Astrocyte of the cerebellum (primary cell): ENCODE results near the gene PCDHGA6.
A peak's percentile ranks its signal among the peaks of the same experiment; 100 is the strongest.
"Not testable (repeated sequence)": the region's sequence is repeated elsewhere in the genome, so short reads cannot be mapped to it uniquely, and the experiment has no call there.

Source experiments
- DNase-seq: peaks from one replicate; pipeline ENCODE4 v3.0.0-alpha.2; 2011; ENCODE audit warnings: low read depth
- H3K4me3 ChIP-seq: 2 replicates; pipeline ENCODE4 v1.5.1; 2011; ENCODE audit warnings: mild to moderate bottlenecking, low read depth, low read length, moderate library complexity
- CTCF ChIP-seq: IDR thresholded peaks from 2 replicates; pipeline ENCODE4 v1.5.1; 2012; ENCODE audit warnings: low read length, low read depth, moderate library complexity, mild to moderate bottlenecking; ENCODE audit errors: missing control alignments
- in situ Hi-C: cut with HindIII; loops from 2 replicates; pipeline ENCODE4 v1.10.0; 2017; ENCODE audit warnings: low sequenced_read_pairs

Gene PCDHGA6

GRCh38 chr5:141373673-141374317 is at the start of gene PCDHGA6:
Gene PCDHGA6, plus strand, starts transcription at chr5:141373891. Its CDS starts 193 bp downstream, at chr5:141374084.
- in situ Hi-C loops = no loop called here
- H3K4me3 ChIP-seq = peak within 1 kb of the TSS; percentile 33
- peak; percentile 46 for TF ChIP-seq CTCF
- DNase-seq = no peak

GRCh38 chr5:141326088-141326854 is 47.4 kb upstream of the PCDHGA6 start:
- peak; percentile 20 for DNase-seq
- TF ChIP-seq CTCF = peak; percentile 64
- peak overlapping the region; percentile 38 for H3K4me3 ChIP-seq
- in situ Hi-C loops = no loop called here

GRCh38 chr5:141328231-141328630 is 45.5 kb upstream of the PCDHGA6 start:
- TF ChIP-seq CTCF = no peak
- in situ Hi-C loops = no loop called here
- DNase-seq = no peak
- H3K4me3 ChIP-seq = no peak overlapping the region

- peak within 1 kb of the TSS; percentile 22 for H3K4me3 ChIP-seq
- no peak for DNase-seq
- in situ Hi-C loops = no loop called here
- TF ChIP-seq CTCF = peak; percentile 34
Measured at GRCh38 chr5:141330299-141331080, 43.2 kb upstream of the PCDHGA6 start, which contains the start of gene PCDHGA1. Gene PCDHGA1, plus strand, starts transcription at chr5:141330514.

- H3K4me3 ChIP-seq, in situ Hi-C loops: not testable (repeated sequence)
Measured at GRCh38 chr5:141332571-141332970, 41.1 kb upstream of the PCDHGA6 start.

GRCh38 chr5:141338538-141339306 is 35.0 kb upstream of the PCDHGA6 start, which contains the start of gene PCDHGA2:
Gene PCDHGA2, plus strand, starts transcription at chr5:141338760.
- peak; percentile 44 for TF ChIP-seq CTCF
- in situ Hi-C loops = loop anchor here (5.0 kb wide), 1 partner anchor 49 kb away; the partner anchor contains the start of gene PCDHGB4
- DNase-seq = peak; percentile 16
- peak within 1 kb of the TSS; percentile 30 for H3K4me3 ChIP-seq

More at GRCh38 chr5:141332571-141332970, 41.1 kb upstream of the PCDHGA6 start:
- DNase-seq = not testable (repeated sequence)

- DNase-seq, H3K4me3 ChIP-seq: not testable (repeated sequence)
- in situ Hi-C loops = loop anchor here (5.0 kb wide), 1 partner anchor 86 kb away; no protein-coding TSS in a partner anchor
Measured at GRCh38 chr5:141340781-141341354, 32.8 kb upstream of the PCDHGA6 start.
